HepG2 (cell line): ENCODE data around the gene PLEKHA8. TPM values are rescaled to one million over a fixed set of nuclear protein-coding genes. Genes with fewer than 3 reads are reported as not detected.

Experiments
- HNF4G ChIP-seq, 2 experiments: sonication (generic) in 1 of 2; formaldehyde crosslinking in 1 of 2; IDR thresholded peaks; 2 replicates each; pipeline versions ENCODE4 v1.4.0 to v1.6.1; 2011 to 2020; ENCODE audit warnings: borderline replicate concordance in 2 of 2, low read depth in 2 of 2, mild to moderate bottlenecking in 2 of 2, low read length in 1 of 2, missing genetic modification reagents in 1 of 2, moderate library complexity in 1 of 2
- NFKBIZ ChIP-seq: IDR thresholded peaks from 2 replicates; pipeline ENCODE4 v1.6.1; 2018; ENCODE audit warnings: missing genetic modification reagents, missing compliant biosample characterization
- RERE ChIP-seq: IDR thresholded peaks from 2 replicates; pipeline ENCODE4 v1.6.1; 2016; ENCODE audit warnings: low read depth, missing genetic modification reagents, missing compliant biosample characterization
- ZHX1 ChIP-seq: sonication (generic); formaldehyde crosslinking; IDR thresholded peaks from 2 replicates; pipeline ENCODE4 v1.8.1; 2022; ENCODE audit warnings: low read depth, mild to moderate bottlenecking, missing genetic modification reagents
- ZNF205 ChIP-seq: IDR thresholded peaks from 2 replicates; pipeline ENCODE4 v1.6.1; 2018; ENCODE audit warnings: missing biosample characterization, missing genetic modification reagents
- ZNF598 ChIP-seq: sonication (generic); formaldehyde crosslinking; IDR thresholded peaks from 2 replicates; pipeline ENCODE4 v1.5.1; 2020; ENCODE audit warnings: mild to moderate bottlenecking, missing genetic modification reagents, borderline replicate concordance
- polyA plus RNA-seq, 8 experiments: library from polyadenylated mRNA; depleted of rRNA in 3 of 8; stranded (reverse) in 7 of 8; unstranded in 1 of 8; fragments of >200 nt; fragmentation: Illumina TruSeq in 4 of 8; extraction: Trizol in 4 of 8; gene quantifications; 2 replicates each; pipeline versions ENCODE4 v1.2.1 to v1.2.3, GENCODE V29; 2011 to 2016; ENCODE audit warnings: low read depth in 4 of 8, missing spikeins in 1 of 8, mixed read lengths in 1 of 8; ENCODE audit not compliant: insufficient read depth in 1 of 8
- total RNA-seq, 5 experiments: library from RNA; depleted of rRNA; stranded (reverse); fragments of >200 nt; fragmentation: Illumina TruSeq; extraction: Trizol; gene quantifications; 2 replicates each; pipeline ENCODE4 v1.2.3, GENCODE V29; 2016; ENCODE audit warnings: low read depth in 1 of 5

PLEKHA8 gene
- total and polyA plus RNA-seq, 2 of the 13 experiments (the other 11 are each of a cell fraction or from before 2014, with no cell fraction given): 12.5 to 26.4 TPM

GRCh38 chr7:30165590-30165989 is 137.4 kb downstream of the PLEKHA8 start (continued):
- no peak for TF ChIP-seq RERE
- no peak for TF ChIP-seq ZNF205
- no peak for TF ChIP-seq ZNF598 (CRISPR knock-in tag)
- no peak for TF ChIP-seq ZHX1 (CRISPR knock-in tag)
- no peak for TF ChIP-seq HNF4G (IDR thresholded peaks at IDR 0.05; ENCODE audit: borderline replicate concordance, low read depth, low read length)
- TF ChIP-seq HNF4G (CRISPR knock-in tag; IDR thresholded peaks at IDR 0.05; ENCODE audit: borderline replicate concordance, low read depth): no peak
- TF ChIP-seq NFKBIZ (CRISPR knock-in tag): no peak
